Stimulated activated CD4-positive, alpha-beta T cell treated with anti-CD3 and anti-CD28 coated beads, Interleukin-2, amount 100 ng/mL, for 48 hours (primary cell): ENCODE measurements around the gene CELF5.
"Not testable (repeated sequence)": the region's sequence is repeated elsewhere in the genome, so short reads cannot be mapped to it uniquely, and the experiment has no call there.

ENCODE experiments used
- DNase-seq, 2 donors: peaks; one replicate each; pipeline ENCODE4 v3.0.0-alpha.2; 2020

The CELF5 gene

DNA sequence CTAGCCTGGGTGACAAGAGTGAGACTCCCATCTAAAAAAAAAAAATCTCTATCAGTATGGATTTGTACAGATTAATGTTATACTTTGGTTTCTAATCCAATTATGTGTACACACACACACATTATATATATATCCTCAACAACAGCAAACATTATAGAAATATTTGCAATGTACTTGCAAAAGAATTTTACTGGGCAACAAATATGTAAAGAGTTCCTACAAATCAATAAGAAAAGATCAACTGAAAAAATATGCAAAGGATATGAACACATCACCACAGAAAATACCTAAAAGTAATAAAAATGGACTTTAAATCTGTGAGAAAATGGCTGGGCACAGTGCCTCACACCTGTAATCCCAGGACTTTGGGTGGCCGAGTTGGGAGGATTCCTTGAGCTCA is 101.0 kb downstream of the CELF5 start:
- DNase-seq: no peak

GRCh38 chr19:3328743-3329142 is 104.3 kb downstream of the CELF5 start:
- DNase-seq: no peak

DNA sequence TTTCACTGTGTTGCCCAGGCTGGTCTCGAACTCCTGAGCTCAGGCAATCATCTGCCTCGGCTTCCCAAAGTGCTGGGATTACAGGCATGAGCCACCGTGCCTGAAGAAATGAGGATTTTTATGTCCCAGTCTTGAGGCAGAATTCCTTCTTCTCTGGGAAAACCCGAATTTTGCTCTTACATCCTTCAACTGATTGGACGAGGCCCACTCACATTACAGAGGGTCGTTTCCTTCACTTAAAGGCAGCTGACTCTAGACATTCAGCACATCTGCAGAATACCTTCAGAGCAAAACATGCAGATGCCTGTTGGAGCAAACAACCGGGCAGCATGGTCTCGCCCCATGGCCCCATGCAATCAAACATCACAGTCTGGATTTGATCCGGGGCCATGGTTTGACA is 105.6 kb downstream of the CELF5 start:
- DNase-seq: no peak

- DNase-seq: not testable (repeated sequence)
Measured at GRCh38 chr19:3332232-3332631, 107.8 kb downstream of the CELF5 start.

DNA sequence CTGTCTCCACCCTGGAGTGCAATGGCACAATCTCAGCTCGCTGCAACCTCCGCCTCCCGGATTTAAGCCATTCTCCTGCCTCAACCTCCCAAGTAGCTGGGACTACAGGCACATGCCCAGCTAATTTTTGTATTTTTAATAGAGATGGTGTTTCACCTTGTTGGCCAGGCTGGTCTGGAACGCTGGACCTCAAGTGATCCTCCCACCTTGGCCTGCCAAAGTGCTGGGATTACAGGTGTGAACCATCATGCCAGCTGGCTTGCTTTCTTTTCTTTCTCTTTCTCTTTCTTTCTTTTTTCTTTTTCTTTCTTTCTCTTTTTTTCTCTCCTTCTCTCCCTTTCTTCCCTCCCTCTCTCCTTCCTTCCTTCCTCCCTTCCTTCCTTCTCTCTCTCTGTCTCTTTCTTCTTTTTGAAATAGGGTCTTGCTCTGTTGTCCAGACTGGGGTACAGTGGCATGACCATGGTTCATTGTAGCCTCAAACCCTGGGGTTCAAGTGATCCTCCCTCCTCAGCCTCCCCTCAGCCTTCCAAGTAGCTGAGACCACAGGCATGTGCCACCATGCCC is 108.6 kb downstream of the CELF5 start:
- DNase-seq: no peak

GRCh38 chr19:3333662-3334061 is 109.2 kb downstream of the CELF5 start:
- no peak for DNase-seq

DNA sequence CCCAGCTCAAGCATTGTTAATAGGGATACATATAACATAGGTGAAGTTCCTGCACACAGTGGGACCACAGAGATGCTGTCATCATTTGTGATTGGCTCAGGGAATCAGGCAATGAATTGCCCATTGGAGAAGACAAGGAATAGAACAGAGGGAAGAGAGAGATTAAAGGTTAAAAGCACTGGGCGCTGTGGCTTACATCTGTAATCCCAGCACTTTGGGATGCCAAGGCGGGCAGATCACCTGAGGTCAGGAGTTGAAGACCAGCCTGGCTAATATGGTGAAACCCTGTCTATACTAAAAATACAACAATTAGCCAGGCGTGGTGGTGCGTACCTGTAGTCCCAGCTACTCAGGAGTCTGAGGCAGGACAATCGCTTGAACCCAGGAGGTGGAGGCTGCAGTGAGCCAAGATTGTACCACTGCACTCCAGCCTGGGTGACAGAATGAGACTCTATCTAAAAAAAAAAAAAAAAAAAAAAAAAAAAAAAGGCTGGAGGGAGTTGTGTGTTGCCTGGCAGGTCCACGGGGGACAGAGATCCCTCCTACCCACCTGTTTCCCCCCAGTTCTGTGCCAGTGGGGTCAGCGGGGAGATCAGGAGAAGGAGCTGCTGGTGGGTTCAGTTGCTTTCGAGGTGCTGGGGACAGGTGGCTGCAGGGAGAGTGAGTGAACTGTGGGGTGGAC is 110.4 kb downstream of the CELF5 start:
- not testable (repeated sequence) for DNase-seq

GRCh38 chr19:3335431-3336350 is 111.2 kb downstream of the CELF5 start:
- DNase-seq: no peak

GRCh38 chr19:3336351-3336679 is 111.9 kb downstream of the CELF5 start:
- DNase-seq: no peak

- no peak for DNase-seq
Measured at GRCh38 chr19:3336680-3337523, 112.4 kb downstream of the CELF5 start.

- DNase-seq: peak in 1 of 2 donors; percentile 23
Measured at GRCh38 chr19:3338541-3339181, 114.2 kb downstream of the CELF5 start.

- no peak for DNase-seq
Measured at GRCh38 chr19:3340340-3340739, 115.9 kb downstream of the CELF5 start.

- no peak for DNase-seq
Measured at GRCh38 chr19:3342246-3342645, 117.8 kb downstream of the CELF5 start.

DNA sequence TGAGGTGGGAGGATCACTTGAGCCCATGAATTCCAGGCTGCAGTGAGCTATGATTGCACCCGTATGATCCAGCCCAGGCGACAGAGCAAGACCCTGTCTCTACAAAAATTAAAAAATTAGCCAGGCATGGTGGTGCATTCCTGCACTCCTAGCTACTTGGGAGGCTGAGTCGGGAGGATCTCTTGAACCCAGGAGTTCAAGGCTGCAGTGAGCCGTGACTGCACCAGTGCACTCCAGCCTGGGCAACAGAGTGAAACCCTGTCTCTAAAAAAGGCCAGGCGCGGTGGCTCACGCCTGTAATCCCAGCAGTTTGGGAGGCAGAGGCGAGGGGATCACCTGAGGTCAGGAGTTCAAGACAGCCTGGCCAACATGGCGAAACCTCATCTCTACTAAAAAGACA is 118.5 kb downstream of the CELF5 start:
- DNase-seq: not testable (repeated sequence)

GRCh38 chr19:3343619-3344502 is 119.4 kb downstream of the CELF5 start:
- peak in 1 of 2 donors; percentile 44 for DNase-seq

GRCh38 chr19:3344608-3345598 is 120.4 kb downstream of the CELF5 start:
- DNase-seq: no peak

- DNase-seq: no peak
Measured at GRCh38 chr19:3345850-3346460, 121.5 kb downstream of the CELF5 start.
